Measurements from ENCODE around the gene CCNE1. TPM values are rescaled to one million over a fixed set of nuclear protein-coding genes. Genes with fewer than 3 reads are reported as not detected.

CCNE1 gene
- total RNA-seq, 6 donors from 2014 or later: 0.46 to 1.5 (median 0.91) TPM; not detected in 1

GRCh38 chr19:29779921-29780320, 31.9 kb upstream of the CCNE1 start:
- DNase-seq: no peak
- no peak for TF ChIP-seq POLR2A (IDR thresholded peaks at IDR 0.05)
- TF ChIP-seq POLR2AphosphoS5 (IDR thresholded peaks at IDR 0.05): no peak
- TF ChIP-seq CTCF (IDR thresholded peaks at IDR 0.05): no peak
- no peak for TF ChIP-seq EP300 (IDR thresholded peaks at IDR 0.05)
- WGBS, 2 donors: 47 to 49% methylated on average over 9 of the region's 9 CpGs

GRCh38 chr19:29781386-29782259, 30.2 kb upstream of the CCNE1 start:
- H3K36me3 ChIP-seq: no peaks in the 10 kb centered on the region
- no peak overlapping the region for H3K27ac ChIP-seq
- H3K4me1 ChIP-seq: no peaks in the 10 kb centered on the region
- 86 to 89% methylated on average over 25 to 33 of the region's 33 CpGs for WGBS, 2 donors
- H3K9me3 ChIP-seq: no peaks in the 10 kb centered on the region
- H3K4me3 ChIP-seq: no peak overlapping the region
- no peaks in the 10 kb centered on the region for H3K27me3 ChIP-seq
- DNase-seq (peak in 1 of 2 donors; percentile 64), ATAC-seq (ENCODE audit: low FRiP score in 2 of 2) (peak in 1 of 2 donors; percentile 19)
- TF ChIP-seq POLR2AphosphoS5 (IDR thresholded peaks at IDR 0.05) (no peak), POLR2A (IDR thresholded peaks at IDR 0.05) (no peak), CTCF (IDR thresholded peaks at IDR 0.05) (no peak), EP300 (IDR thresholded peaks at IDR 0.05) (no peak)

More at GRCh38 chr19:29779921-29780320, 31.9 kb upstream of the CCNE1 start:
- H3K27ac ChIP-seq: no peak overlapping the region
- H3K4me3 ChIP-seq: no peak overlapping the region
- H3K36me3 ChIP-seq: no peaks in the 10 kb centered on the region
- peaks cover 0 to 8% (median 2%) of the 10 kb centered on the region in 4 donors for H3K4me1 ChIP-seq
- H3K27me3 ChIP-seq: no peaks in the 10 kb centered on the region
- ATAC-seq (ENCODE audit: low FRiP score in 2 of 2): no peak
- H3K9me3 ChIP-seq: no peaks in the 10 kb centered on the region

- H3K36me3 ChIP-seq: no peaks in the 10 kb centered on the region
- no peaks in the 10 kb centered on the region for H3K9me3 ChIP-seq
- H3K27me3 ChIP-seq: no peaks in the 10 kb centered on the region
- no peaks in the 10 kb centered on the region for H3K4me1 ChIP-seq
- TF ChIP-seq CTCF (IDR thresholded peaks at IDR 0.05) (no peak), EP300 (IDR thresholded peaks at IDR 0.05) (no peak), POLR2AphosphoS5 (IDR thresholded peaks at IDR 0.05) (no peak), POLR2A (IDR thresholded peaks at IDR 0.05) (no peak)
- no peak for ATAC-seq (ENCODE audit: low FRiP score in 2 of 2)
- DNase-seq: no peak
- WGBS, 2 donors: 92 to 93% methylated on average over 12 to 13 of the region's 13 CpGs
- no peak overlapping the region for H3K27ac ChIP-seq
- H3K4me3 ChIP-seq: no peak overlapping the region
These were observed 29.6 kb upstream of the CCNE1 start for GRCh38 chr19:29782260-29782580.

- ATAC-seq (ENCODE audit: low FRiP score in 2 of 2): no peak
- DNase-seq: no peak
- no peak for TF ChIP-seq POLR2AphosphoS5 (IDR thresholded peaks at IDR 0.05)
- TF ChIP-seq EP300 (IDR thresholded peaks at IDR 0.05): no peak
- TF ChIP-seq CTCF (IDR thresholded peaks at IDR 0.05): no peak
- no peak for TF ChIP-seq POLR2A (IDR thresholded peaks at IDR 0.05)
- Histone ChIP-seq H3K4me1 (no peaks in the 10 kb centered on the region), H3K4me3 (no peak overlapping the region), H3K36me3 (no peaks in the 10 kb centered on the region), H3K9me3 (no peaks in the 10 kb centered on the region), H3K27ac (no peak overlapping the region), H3K27me3 (no peaks in the 10 kb centered on the region)
- WGBS, 2 donors: 89 to 90% methylated on average over 12 of the region's 12 CpGs
These were observed 28.1 kb upstream of the CCNE1 start for GRCh38 chr19:29783627-29784190.
